MCF 10A (cell line): ENCODE data around the gene TXLNA. TPM values are rescaled to one million over a fixed set of nuclear protein-coding genes. Genes with fewer than 3 reads are reported as not detected.

Source experiments
- BruUV-seq: library from RNA; stranded (reverse); fragments of 400-500 nt; replicated peaks from 2 replicates; lab custom pipeline; 2021; lab: Mats Ljungman, UMichigan
- CTCF ChIA-PET: fragments of 300-600 bp; sonication (Branson Sonifier 250); formaldehyde crosslinking; extraction: SDS; loops from one replicate; lab custom pipeline; 2021; ENCODE audit warnings: antibody characterized with exemption, inconsistent platforms; lab: Yijun Ruan, JAX
- POLR2A ChIA-PET: fragments of 300-600, 350-650 bp; sonication (Branson Sonifier 250); formaldehyde crosslinking; extraction: SDS; loops from one replicate; lab custom pipeline; 2020; ENCODE audit warnings: antibody characterized with exemption, inconsistent platforms; lab: Yijun Ruan, JAX
- DNase-seq: peaks from one replicate; pipeline ENCODE4 v3.0.0-alpha.2; 2018; ENCODE audit not compliant: unreplicated experiment
- H3K27ac Mint-ChIP-seq: one replicate; pipeline ENCODE4 v1.8.0; 2022; ENCODE audit warnings: mild to moderate bottlenecking, low read depth, mixed read lengths; ENCODE audit not compliant: unreplicated experiment
- H3K27me3 Mint-ChIP-seq: one replicate; pipeline ENCODE4 v1.8.0; 2022; ENCODE audit warnings: mixed read lengths; ENCODE audit not compliant: insufficient read depth, unreplicated experiment
- H3K36me3 Mint-ChIP-seq: one replicate; pipeline ENCODE4 v1.8.0; 2022; ENCODE audit warnings: mild to moderate bottlenecking, moderate library complexity, mixed read lengths; ENCODE audit not compliant: insufficient read depth, unreplicated experiment
- H3K4me1 Mint-ChIP-seq: one replicate; pipeline ENCODE4 v1.8.0; 2022; ENCODE audit warnings: mixed read lengths; ENCODE audit not compliant: insufficient read depth, unreplicated experiment
- H3K4me3 Mint-ChIP-seq: one replicate; pipeline ENCODE4 v1.8.0; 2022; ENCODE audit warnings: mild to moderate bottlenecking, moderate library complexity, mixed read lengths; ENCODE audit not compliant: unreplicated experiment
- H3K9me3 Mint-ChIP-seq: one replicate; pipeline ENCODE4 v1.8.0; 2022; ENCODE audit warnings: mixed read lengths; ENCODE audit not compliant: unreplicated experiment
- CTCF ChIP-seq: fragments of 200-600 bp; IDR thresholded peaks from one replicate; pipeline ENCODE4 v1.8.0; 2022; ENCODE audit warnings: antibody characterized with exemption, mild to moderate bottlenecking; ENCODE audit not compliant: unreplicated experiment
- intact Hi-C: fragments of 100-400 bp; cut with micrococcal nuclease; formaldehyde crosslinking; loops from 2 replicates; pipeline ENCODE4 v1.14.1; 2022
- total RNA-seq: library from RNA; stranded (reverse); gene quantifications from 2 replicates; pipeline ENCODE4 v1.2.3, GENCODE V29; 2022

Gene TXLNA
- total RNA-seq, 1 experiment from 2014 or later, result 64.8 TPM

GRCh38 chr1:32220746-32221580 is 41.5 kb downstream of the TXLNA start:
- ChIA-PET POLR2A (interaction anchor here (0.6 to 1.3 kb wide), 3 partner anchors 15 to 567 kb away, joined by 3 to 5 read pairs (median 5); partner anchors contain the start of genes HDAC1 and IQCC), CTCF (interaction anchor here (0.6 kb wide), 4 partner anchors 28 to 187 kb away, joined by 3 to 5 read pairs (median 3); no protein-coding TSS in a partner anchor)
- no peak for DNase-seq
- no peaks in the 10 kb centered on the region for H3K9me3 Mint-ChIP-seq
- no TSS peak for BruUV-seq
- H3K4me3 Mint-ChIP-seq, result peak overlapping the region; percentile 90
- peaks cover 9% of the 10 kb centered on the region for H3K4me1 Mint-ChIP-seq
- H3K36me3 Mint-ChIP-seq, result peaks cover 64% of the 10 kb centered on the region
- no peaks in the 10 kb centered on the region for H3K27me3 Mint-ChIP-seq
- TF ChIP-seq CTCF, result no peak
- H3K27ac Mint-ChIP-seq, result peak overlapping the region; percentile 98
- intact Hi-C loops, result no loop called here

- intact Hi-C loops, result no loop called here
- H3K9me3 Mint-ChIP-seq, result no peaks in the 10 kb centered on the region
- no peak for TF ChIP-seq CTCF
- ChIA-PET POLR2A (interaction anchor here (0.7 to 1.3 kb wide), 2 partner anchors 16 to 432 kb away, joined by 3 to 5 read pairs; partner anchors contain the start of gene IQCC), CTCF (interaction anchor here (0.6 kb wide), 2 partner anchors 180 to 187 kb away, joined by 3 read pairs; no protein-coding TSS in a partner anchor)
- peaks cover 9% of the 10 kb centered on the region for H3K4me1 Mint-ChIP-seq
- DNase-seq, result no peak
- BruUV-seq, result TSS peak; percentile 51
- peak overlapping the region; percentile 90 for H3K4me3 Mint-ChIP-seq
- H3K27ac Mint-ChIP-seq, result peak overlapping the region; percentile 98
- H3K27me3 Mint-ChIP-seq, result no peaks in the 10 kb centered on the region
- H3K36me3 Mint-ChIP-seq, result peaks cover 64% of the 10 kb centered on the region
Observed at GRCh38 chr1:32221581-32221979, 42.1 kb downstream of the TXLNA start.

- no peak for TF ChIP-seq CTCF
- Mint-ChIP-seq H3K36me3 (peaks cover 64% of the 10 kb centered on the region), H3K27ac (peak within 1 kb of the TSS; percentile 98), H3K4me1 (peaks cover 9% of the 10 kb centered on the region), H3K9me3 (no peaks in the 10 kb centered on the region), H3K4me3 (peak within 1 kb of the TSS; percentile 90), H3K27me3 (no peaks in the 10 kb centered on the region)
- intact Hi-C loops, result loop anchor here (2.0 kb wide), 1 partner anchor 129 kb away; no protein-coding TSS in a partner anchor
- no TSS peak for BruUV-seq
- ChIA-PET CTCF (no interaction called here), POLR2A (interaction anchor here (0.7 to 1.9 kb wide), 8 partner anchors 10 to 431 kb away, joined by 3 to 9 read pairs (median 4); partner anchors contain the start of genes BSDC1, IQCC and KPNA6)
- DNase-seq, result peak; percentile 92
Observed at GRCh38 chr1:32221980-32222755, 42.7 kb downstream of the TXLNA start, which contains the start of the genes EIF3I and TMEM234. Gene EIF3I (plus strand): TSS chr1:32222407. CDS start chr1:32222442, 35 bp downstream. Gene TMEM234 (minus strand): TSS chr1:32222353. CDS start chr1:32222322, 31 bp downstream.
